ENCODE measurements around the gene COMMD10.

The COMMD10 gene

DNA sequence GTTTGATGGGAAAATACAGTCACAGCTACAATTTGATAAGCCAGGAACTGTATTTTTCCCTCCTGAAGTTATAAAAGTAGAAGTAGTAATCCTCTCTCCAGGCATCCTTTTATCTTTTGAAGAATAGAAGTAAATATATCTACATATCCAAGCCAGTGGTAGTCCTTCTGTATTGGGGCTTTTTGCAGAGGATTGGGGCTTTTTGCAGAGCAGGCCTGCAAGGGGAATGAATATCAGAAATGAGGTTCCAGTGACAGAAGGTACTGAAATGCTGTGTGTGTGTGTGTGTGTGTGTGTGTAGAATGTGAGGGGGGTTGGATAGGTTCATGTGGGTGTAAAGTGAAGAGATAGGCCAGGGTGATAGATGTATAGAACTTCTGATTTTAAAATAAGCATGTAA is 127.4 kb downstream of the COMMD10 start:
- Histone ChIP-seq H3K9me3 (ENCODE audit: control insufficient read depth, insufficient read depth, low read depth, low read length) (no peaks in the 10 kb centered on the region), H3K27ac (ENCODE audit: low read depth, low read length) (no peak overlapping the region), H3K27me3 (ENCODE audit: control insufficient read depth, insufficient read depth, low read length) (no peaks in the 10 kb centered on the region), H3K4me3 (ENCODE audit: low read depth, low read length) (no peak overlapping the region), H3K9ac (ENCODE audit: low read length) (no peak overlapping the region), H3K36me3 (ENCODE audit: control insufficient read depth, insufficient read depth, low read length) (no peaks in the 10 kb centered on the region), H3K4me1 (ENCODE audit: control insufficient read depth, insufficient read depth, low read length) (no peaks in the 10 kb centered on the region)

DNA sequence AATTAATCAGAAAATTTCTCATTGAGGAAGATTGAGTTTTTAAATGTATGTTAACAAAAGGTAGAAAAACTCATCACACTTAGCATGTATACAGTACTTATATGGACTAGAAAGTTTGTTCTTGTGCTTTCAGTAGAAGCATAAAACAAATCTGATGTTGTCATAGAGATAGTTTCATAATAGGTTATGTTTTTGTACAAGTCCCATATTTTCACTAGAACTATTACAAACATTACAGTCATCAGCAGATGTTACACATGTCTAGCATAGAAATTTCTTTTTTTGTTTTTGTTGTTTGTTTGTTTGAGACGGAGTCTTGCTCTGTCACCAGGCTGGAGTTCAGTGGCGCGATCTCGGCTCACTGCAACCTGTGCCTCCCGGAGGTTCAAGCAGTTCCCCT is 131.4 kb downstream of the COMMD10 start:
- Histone ChIP-seq H3K36me3 (ENCODE audit: control insufficient read depth, insufficient read depth, low read length) (no peaks in the 10 kb centered on the region), H3K4me1 (ENCODE audit: control insufficient read depth, insufficient read depth, low read length) (no peaks in the 10 kb centered on the region), H3K27me3 (ENCODE audit: control insufficient read depth, insufficient read depth, low read length) (no peaks in the 10 kb centered on the region), H3K27ac (ENCODE audit: low read depth, low read length) (no peak overlapping the region), H3K9me3 (ENCODE audit: control insufficient read depth, insufficient read depth, low read depth, low read length) (no peaks in the 10 kb centered on the region), H3K9ac (ENCODE audit: low read length) (no peak overlapping the region), H3K4me3 (ENCODE audit: low read depth, low read length) (no peak overlapping the region)

DNA sequence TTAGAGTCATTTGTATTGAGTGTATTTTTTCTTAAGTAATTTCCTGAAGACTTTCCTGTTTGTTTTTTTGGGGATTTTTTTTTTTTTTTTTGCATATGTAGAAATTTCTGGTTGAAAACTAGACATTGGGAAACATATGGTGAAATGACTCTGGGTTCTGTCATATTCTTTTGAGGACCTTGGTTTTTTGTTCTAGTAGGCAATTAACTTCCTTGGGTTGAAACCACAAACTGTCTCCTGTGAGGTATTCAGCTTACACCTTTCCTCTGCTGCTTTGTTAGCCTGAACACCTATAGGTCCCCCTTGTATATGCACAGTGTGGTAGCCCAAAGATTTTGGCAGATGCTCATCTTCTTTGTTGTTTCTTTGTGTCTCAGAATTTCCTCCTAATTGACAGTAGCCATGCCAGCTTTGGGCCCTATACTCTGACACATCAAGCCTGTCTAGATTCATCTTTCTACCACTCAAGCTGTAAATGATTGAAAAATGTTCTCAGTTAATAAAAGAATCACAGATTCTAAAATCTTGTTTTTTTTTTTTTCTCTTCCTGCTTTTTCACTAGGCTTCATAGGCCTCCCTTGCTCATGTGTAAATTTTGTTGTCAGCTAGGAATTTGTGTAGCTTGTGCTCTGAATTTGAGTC is 140.6 kb downstream of the COMMD10 start:
- Histone ChIP-seq H3K36me3 (ENCODE audit: control insufficient read depth, insufficient read depth, low read length) (no peaks in the 10 kb centered on the region), H3K27me3 (ENCODE audit: control insufficient read depth, insufficient read depth, low read length) (no peaks in the 10 kb centered on the region), H3K27ac (ENCODE audit: low read depth, low read length) (no peak overlapping the region), H3K9ac (ENCODE audit: low read length) (no peak overlapping the region), H3K9me3 (ENCODE audit: control insufficient read depth, insufficient read depth, low read depth, low read length) (no peaks in the 10 kb centered on the region), H3K4me1 (ENCODE audit: control insufficient read depth, insufficient read depth, low read length) (no peaks in the 10 kb centered on the region; the same call in 1 of the 2 replicates), H3K4me3 (ENCODE audit: low read depth, low read length) (no peak overlapping the region)

DNA sequence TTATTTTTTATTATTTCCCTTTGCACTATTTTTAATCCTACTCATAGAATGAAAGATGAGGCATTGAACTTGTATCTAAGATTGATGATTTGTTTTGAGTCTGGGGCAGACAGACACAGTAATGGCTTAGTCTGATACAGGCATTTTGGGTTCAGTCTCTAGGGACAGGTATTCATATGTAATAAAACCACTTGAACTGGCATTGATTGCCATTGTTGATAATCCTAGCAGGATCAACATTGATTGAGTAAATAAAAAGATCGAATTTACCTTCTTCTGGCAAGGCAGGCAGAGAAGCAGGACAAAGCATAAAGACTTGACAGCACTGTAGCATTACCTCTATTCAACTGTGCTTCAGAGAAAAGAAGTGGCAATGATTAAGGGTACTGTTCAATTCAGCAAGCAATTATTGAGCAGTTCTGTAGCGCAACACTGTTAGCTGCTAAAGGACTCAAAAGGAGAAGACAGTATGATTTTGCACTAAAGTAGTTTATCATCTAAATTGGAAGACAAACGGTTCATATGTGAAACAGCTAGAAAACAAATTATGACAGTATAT is 144.4 kb downstream of the COMMD10 start:
- no peaks in the 10 kb centered on the region for H3K27me3 ChIP-seq (ENCODE audit: control insufficient read depth, insufficient read depth, low read length)
- no peaks in the 10 kb centered on the region; the same call in 1 of the 2 replicates for H3K4me1 ChIP-seq (ENCODE audit: control insufficient read depth, insufficient read depth, low read length)
- H3K9ac ChIP-seq (ENCODE audit: low read length), result no peak overlapping the region
- H3K4me3 ChIP-seq (ENCODE audit: low read depth, low read length), result no peak overlapping the region
- no peaks in the 10 kb centered on the region for H3K36me3 ChIP-seq (ENCODE audit: control insufficient read depth, insufficient read depth, low read length)
- H3K27ac ChIP-seq (ENCODE audit: low read depth, low read length), result no peak overlapping the region
- no peaks in the 10 kb centered on the region for H3K9me3 ChIP-seq (ENCODE audit: control insufficient read depth, insufficient read depth, low read depth, low read length)

DNA sequence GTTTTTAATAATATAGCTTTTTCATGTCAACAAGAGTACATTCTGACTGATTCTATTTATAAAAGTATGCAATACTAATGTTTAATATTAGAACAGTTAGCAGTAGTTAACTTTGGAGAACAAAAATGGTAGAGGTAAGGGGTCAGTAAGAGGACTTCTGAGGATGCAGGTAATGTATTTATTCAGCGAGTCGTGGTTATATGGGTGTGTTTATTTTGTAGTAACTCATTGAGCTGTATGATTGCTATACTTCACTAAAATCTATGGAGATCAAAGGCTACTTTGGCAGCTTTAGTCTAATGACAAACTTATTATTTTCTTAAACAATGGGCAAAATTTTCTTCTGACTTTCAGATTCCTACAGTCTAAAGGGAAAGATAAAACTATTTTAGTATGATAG is 146.5 kb downstream of the COMMD10 start:
- Histone ChIP-seq H3K9me3 (ENCODE audit: control insufficient read depth, insufficient read depth, low read depth, low read length) (no peaks in the 10 kb centered on the region), H3K9ac (ENCODE audit: low read length) (no peak overlapping the region), H3K27ac (ENCODE audit: low read depth, low read length) (no peak overlapping the region), H3K4me3 (ENCODE audit: low read depth, low read length) (no peak overlapping the region), H3K36me3 (ENCODE audit: control insufficient read depth, insufficient read depth, low read length) (no peaks in the 10 kb centered on the region), H3K4me1 (ENCODE audit: control insufficient read depth, insufficient read depth, low read length) (no peaks in the 10 kb centered on the region; the same call in 1 of the 2 replicates), H3K27me3 (ENCODE audit: control insufficient read depth, insufficient read depth, low read length) (no peaks in the 10 kb centered on the region)

DNA sequence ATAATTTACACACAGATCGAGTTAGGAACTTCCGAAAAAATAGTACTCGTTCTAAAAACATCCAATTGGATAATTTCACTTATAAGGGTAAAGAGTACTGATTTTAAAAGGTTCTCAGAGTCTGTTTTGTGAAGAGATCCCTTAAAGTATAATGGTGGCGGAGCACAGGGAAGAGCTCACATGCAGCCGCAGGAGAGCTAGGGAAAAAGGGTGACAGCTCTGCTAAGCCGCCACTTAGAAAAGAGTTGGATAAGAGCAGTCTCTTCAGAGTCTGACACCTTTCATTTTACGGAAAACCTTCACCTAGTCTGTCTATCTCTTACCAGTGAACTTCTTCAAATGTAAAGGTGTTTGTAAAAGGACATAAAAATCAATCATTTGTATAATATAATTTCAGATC is 149.9 kb downstream of the COMMD10 start:
- Histone ChIP-seq H3K9me3 (ENCODE audit: control insufficient read depth, insufficient read depth, low read depth, low read length) (no peaks in the 10 kb centered on the region), H3K36me3 (ENCODE audit: control insufficient read depth, insufficient read depth, low read length) (no peaks in the 10 kb centered on the region), H3K9ac (ENCODE audit: low read length) (no peak overlapping the region), H3K4me1 (ENCODE audit: control insufficient read depth, insufficient read depth, low read length) (no peaks in the 10 kb centered on the region), H3K27ac (ENCODE audit: low read depth, low read length) (no peak overlapping the region), H3K4me3 (ENCODE audit: low read depth, low read length) (no peak overlapping the region), H3K27me3 (ENCODE audit: control insufficient read depth, insufficient read depth, low read length) (no peaks in the 10 kb centered on the region)

DNA sequence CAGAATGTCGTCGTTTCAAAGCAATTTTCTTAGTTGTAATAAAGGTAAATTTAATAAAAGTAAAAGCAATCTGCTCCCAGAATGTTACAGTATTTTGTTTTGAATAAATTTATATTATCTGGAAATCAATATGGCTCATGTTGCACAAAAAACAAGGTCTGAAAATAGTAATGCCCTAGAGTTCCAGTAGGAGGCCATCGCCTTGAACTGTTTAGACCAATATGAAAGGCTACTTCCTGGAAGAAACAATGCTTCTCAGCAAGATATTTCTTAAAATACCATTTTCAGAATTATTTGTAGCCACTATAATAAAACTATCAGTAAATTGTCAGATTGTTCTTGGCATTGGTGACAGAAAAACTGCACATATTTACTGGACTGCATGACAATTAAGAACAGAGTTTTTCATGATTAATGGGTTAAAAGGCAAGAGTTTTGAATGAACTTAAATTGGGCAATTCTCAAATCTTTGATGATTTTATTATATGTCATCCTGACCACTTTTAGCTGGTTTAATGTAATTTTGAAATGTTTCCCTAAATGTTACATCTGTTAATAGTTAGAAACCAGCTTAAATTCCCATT is 153.2 kb downstream of the COMMD10 start:
- Histone ChIP-seq H3K9ac (ENCODE audit: low read length) (no peak overlapping the region), H3K4me1 (ENCODE audit: control insufficient read depth, insufficient read depth, low read length) (no peaks in the 10 kb centered on the region), H3K27ac (ENCODE audit: low read depth, low read length) (no peak overlapping the region), H3K4me3 (ENCODE audit: low read depth, low read length) (no peak overlapping the region), H3K36me3 (ENCODE audit: control insufficient read depth, insufficient read depth, low read length) (no peaks in the 10 kb centered on the region), H3K9me3 (ENCODE audit: control insufficient read depth, insufficient read depth, low read depth, low read length) (no peaks in the 10 kb centered on the region), H3K27me3 (ENCODE audit: control insufficient read depth, insufficient read depth, low read length) (no peaks in the 10 kb centered on the region)

DNA sequence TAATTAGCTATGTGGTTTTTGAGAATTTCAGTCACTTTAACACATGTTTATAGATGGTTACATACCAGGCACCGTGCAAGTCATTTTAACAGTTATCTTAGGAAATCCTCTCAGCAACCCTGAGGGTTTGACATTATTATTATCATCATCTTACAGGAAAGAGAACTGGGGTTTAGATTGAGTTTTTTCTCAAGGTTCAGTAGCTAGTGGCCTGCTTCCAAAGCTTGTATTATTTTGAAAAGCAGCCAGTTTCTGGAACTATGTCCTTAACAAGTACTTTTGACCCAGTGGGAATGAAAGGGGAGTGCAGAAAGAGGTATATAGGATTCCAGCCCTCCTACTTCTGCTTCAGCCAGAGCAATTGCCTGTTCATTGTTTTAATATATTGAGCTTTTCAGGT is 157.5 kb downstream of the COMMD10 start:
- Histone ChIP-seq H3K4me1 (ENCODE audit: control insufficient read depth, insufficient read depth, low read length) (no peaks in the 10 kb centered on the region), H3K27me3 (ENCODE audit: control insufficient read depth, insufficient read depth, low read length) (no peaks in the 10 kb centered on the region), H3K9me3 (ENCODE audit: control insufficient read depth, insufficient read depth, low read depth, low read length) (peaks cover 9% of the 10 kb centered on the region; the same call in 1 of the 2 replicates), H3K36me3 (ENCODE audit: control insufficient read depth, insufficient read depth, low read length) (no peaks in the 10 kb centered on the region), H3K4me3 (ENCODE audit: low read depth, low read length) (no peak overlapping the region), H3K9ac (ENCODE audit: low read length) (no peak overlapping the region), H3K27ac (ENCODE audit: low read depth, low read length) (no peak overlapping the region)

DNA sequence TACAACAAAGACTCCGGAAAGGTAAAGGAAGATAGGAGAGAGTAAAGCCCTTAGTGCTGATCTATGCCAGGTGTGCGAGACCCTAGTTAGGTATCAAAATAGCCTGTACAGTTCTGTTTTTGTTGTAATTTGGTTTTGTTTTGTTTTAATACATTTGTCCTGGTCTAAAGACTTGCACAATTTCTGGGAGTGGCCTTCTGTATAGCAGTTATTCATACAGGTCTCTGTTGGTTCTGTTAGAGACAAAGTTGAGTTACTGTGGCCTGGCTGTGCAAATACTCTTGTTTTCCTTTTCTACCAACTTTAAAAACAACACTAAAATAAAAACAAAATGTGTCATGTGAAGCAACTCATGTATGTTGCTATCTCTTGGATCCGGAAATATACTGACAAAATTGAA is 163.6 kb downstream of the COMMD10 start:
- peaks cover 9% of the 10 kb centered on the region; the same call in 1 of the 2 replicates for H3K9me3 ChIP-seq (ENCODE audit: control insufficient read depth, insufficient read depth, low read depth, low read length)
- no peaks in the 10 kb centered on the region for H3K27me3 ChIP-seq (ENCODE audit: control insufficient read depth, insufficient read depth, low read length)
- H3K27ac ChIP-seq (ENCODE audit: low read depth, low read length), result no peak overlapping the region
- no peaks in the 10 kb centered on the region for H3K36me3 ChIP-seq (ENCODE audit: control insufficient read depth, insufficient read depth, low read length)
- H3K4me1 ChIP-seq (ENCODE audit: control insufficient read depth, insufficient read depth, low read length), result no peaks in the 10 kb centered on the region
- no peak overlapping the region for H3K9ac ChIP-seq (ENCODE audit: low read length)
- no peak overlapping the region for H3K4me3 ChIP-seq (ENCODE audit: low read depth, low read length)

DNA sequence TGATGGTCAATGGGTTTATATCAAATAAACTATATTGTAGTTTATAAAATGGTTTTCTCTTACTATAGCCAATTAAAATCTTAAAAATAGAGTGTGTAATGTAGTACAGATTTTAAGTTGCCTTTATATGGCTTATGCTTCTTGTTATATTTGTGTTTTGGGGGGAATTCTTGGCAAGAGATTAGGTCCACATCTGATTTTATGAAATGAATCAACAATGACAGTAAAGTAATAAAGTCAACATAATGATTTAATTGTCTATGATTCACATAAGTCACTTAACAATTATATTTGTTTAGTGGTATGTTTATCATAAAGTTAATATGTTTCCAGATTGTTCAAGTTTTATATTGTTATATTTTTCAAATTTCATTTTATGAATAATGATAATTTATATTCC is 164.8 kb downstream of the COMMD10 start:
- no peaks in the 10 kb centered on the region for H3K27me3 ChIP-seq (ENCODE audit: control insufficient read depth, insufficient read depth, low read length)
- H3K4me3 ChIP-seq (ENCODE audit: low read depth, low read length), result no peak overlapping the region
- no peak overlapping the region for H3K27ac ChIP-seq (ENCODE audit: low read depth, low read length)
- H3K9me3 ChIP-seq (ENCODE audit: control insufficient read depth, insufficient read depth, low read depth, low read length), result peaks cover 9% of the 10 kb centered on the region; the same call in 1 of the 2 replicates
- H3K36me3 ChIP-seq (ENCODE audit: control insufficient read depth, insufficient read depth, low read length), result no peaks in the 10 kb centered on the region
- H3K9ac ChIP-seq (ENCODE audit: low read length), result no peak overlapping the region
- H3K4me1 ChIP-seq (ENCODE audit: control insufficient read depth, insufficient read depth, low read length), result no peaks in the 10 kb centered on the region

DNA sequence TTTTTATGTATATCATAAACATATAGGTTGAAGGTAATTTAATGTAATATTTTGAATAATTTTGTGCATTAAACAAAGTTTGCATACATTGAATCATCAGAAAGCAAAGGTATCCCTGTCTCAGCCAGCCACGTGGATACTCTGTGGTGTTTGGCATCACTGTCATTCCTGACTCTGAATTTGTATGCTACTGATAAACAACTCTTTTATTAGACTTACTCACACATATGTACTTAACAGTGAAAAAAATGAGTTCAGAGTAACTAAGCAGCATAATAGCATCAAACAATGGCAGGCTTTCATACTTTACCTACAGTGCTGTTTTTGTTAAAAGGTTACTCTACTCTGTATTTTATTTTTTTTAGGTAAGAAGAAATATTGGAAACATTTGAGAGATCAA is 171.9 kb downstream of the COMMD10 start:
- no peaks in the 10 kb centered on the region for H3K9me3 ChIP-seq (ENCODE audit: control insufficient read depth, insufficient read depth, low read depth, low read length)
- no peak overlapping the region for H3K9ac ChIP-seq (ENCODE audit: low read length)
- H3K27ac ChIP-seq (ENCODE audit: low read depth, low read length), result no peak overlapping the region
- no peaks in the 10 kb centered on the region for H3K36me3 ChIP-seq (ENCODE audit: control insufficient read depth, insufficient read depth, low read length)
- H3K4me1 ChIP-seq (ENCODE audit: control insufficient read depth, insufficient read depth, low read length), result no peaks in the 10 kb centered on the region
- H3K4me3 ChIP-seq (ENCODE audit: low read depth, low read length), result no peak overlapping the region
- no peaks in the 10 kb centered on the region for H3K27me3 ChIP-seq (ENCODE audit: control insufficient read depth, insufficient read depth, low read length)
